Stimulated activated naive CD4-positive, alpha-beta T cell (primary cell): ENCODE results near the gene TUBA1C.
A peak's percentile ranks its signal among the peaks of the same experiment; 100 is the strongest.
"Not testable (repeated sequence)": the region's sequence is repeated elsewhere in the genome, so short reads cannot be mapped to it uniquely, and the experiment has no call there.

Source experiments
- DNase-seq, 6 experiments: peaks; one replicate each; lab custom pipeline; 2025; lab: John Stamatoyannopoulos, UW

TUBA1C gene

GRCh38 chr12:49264873-49265792 is at the start of gene TUBA1C:
Gene TUBA1C, plus strand, starts transcription at chr12:49265082. Its CDS starts 100 bp downstream, at chr12:49265182.
- peak; percentile 40 to 76 (median 68) for DNase-seq

GRCh38 chr12:49219417-49220026 is 45.4 kb upstream of the TUBA1C start:
- no peak for DNase-seq

GRCh38 chr12:49220972-49221371 is 43.9 kb upstream of the TUBA1C start:
- no peak for DNase-seq

GRCh38 chr12:49223122-49223521 is 41.8 kb upstream of the TUBA1C start:
- no peak for DNase-seq

GRCh38 chr12:49223590-49224369 is 41.1 kb upstream of the TUBA1C start:
- no peak for DNase-seq

GRCh38 chr12:49225576-49226166 is 39.2 kb upstream of the TUBA1C start:
- no peak for DNase-seq

- no peak for DNase-seq
These were observed 37.2 kb upstream of the TUBA1C start for GRCh38 chr12:49227713-49228112.

GRCh38 chr12:49228653-49229052 is 36.2 kb upstream of the TUBA1C start:
- DNase-seq = no peak

- no peak for DNase-seq
These were observed 34.6 kb upstream of the TUBA1C start for GRCh38 chr12:49230176-49230804.

- no peak for DNase-seq
These were observed 34.1 kb upstream of the TUBA1C start for GRCh38 chr12:49230805-49231194.

- no peak for DNase-seq
These were observed 32.8 kb upstream of the TUBA1C start for GRCh38 chr12:49231878-49232655.

GRCh38 chr12:49232940-49233841 is 31.7 kb upstream of the TUBA1C start:
- no peak for DNase-seq

- peak in 3 of 6 experiments; percentile 2 to 21 (median 6) for DNase-seq
These were observed 30.9 kb upstream of the TUBA1C start for GRCh38 chr12:49233842-49234526.

- DNase-seq = no peak
These were observed 28.5 kb upstream of the TUBA1C start for GRCh38 chr12:49236423-49236822.

GRCh38 chr12:49243631-49244030 is 21.3 kb upstream of the TUBA1C start:
- DNase-seq = no peak

- DNase-seq = no peak
These were observed 20.7 kb upstream of the TUBA1C start for GRCh38 chr12:49244176-49244575.

GRCh38 chr12:49251357-49251756 is 13.5 kb upstream of the TUBA1C start:
- no peak for DNase-seq

GRCh38 chr12:49253033-49253623 is 11.8 kb upstream of the TUBA1C start:
- DNase-seq = no peak

- not testable (repeated sequence) for DNase-seq
These were observed 9.4 kb upstream of the TUBA1C start for GRCh38 chr12:49255456-49255855.
